ENCODE data around the gene RSKR.

DNA sequence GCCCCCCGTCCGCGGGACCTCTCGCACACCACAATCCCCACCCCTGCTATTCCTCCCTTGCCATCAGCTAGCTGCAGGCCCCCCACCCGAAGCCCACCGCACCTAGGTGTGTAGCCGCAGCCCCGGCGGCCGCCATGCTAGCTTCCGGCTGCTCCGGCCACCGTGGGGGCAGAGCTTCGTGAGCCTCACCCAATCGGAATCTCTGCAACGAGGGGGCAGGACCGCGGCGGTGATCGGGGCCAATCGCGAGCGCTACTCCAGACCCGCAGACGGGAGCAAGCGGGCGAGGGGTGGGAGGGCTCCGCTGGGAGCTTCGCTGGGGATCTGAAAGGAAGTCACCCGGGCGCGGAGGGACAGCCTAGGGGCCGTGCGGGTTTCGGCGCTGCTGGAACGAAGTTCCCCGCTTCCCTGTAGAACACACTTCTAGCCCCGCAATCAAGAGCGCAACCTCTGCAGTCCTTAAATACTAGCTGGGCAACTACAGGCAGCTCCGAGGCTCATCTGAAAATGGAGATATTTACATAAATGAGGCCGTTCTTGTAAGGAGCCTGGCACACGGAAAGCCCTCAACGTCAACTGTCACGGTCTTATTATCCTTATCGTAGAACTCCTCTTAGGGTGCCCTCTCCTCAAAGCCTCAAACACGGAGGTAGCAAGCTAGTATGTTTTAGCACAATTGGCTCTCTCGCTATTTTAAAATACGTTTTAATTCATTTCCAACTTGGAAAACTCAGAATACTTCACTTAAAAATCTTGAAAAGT lies 42.4 kb downstream of the RSKR start, which contains the start of gene PIGS:
- peak; percentile 79 for TF ChIP-seq POLR2A (IDR thresholded peaks at IDR 0.05; ENCODE audit: low read length)
- no peak for TF ChIP-seq GATA1 (IDR thresholded peaks at IDR 0.05; ENCODE audit: low read depth, low read length)
